ENCODE data around the gene C11orf68.

The C11orf68 gene

GRCh38 chr11:65895482-65895981, 23.3 kb downstream of the C11orf68 start:
- ChIA-PET POLR2A (interaction anchor here (0.5 kb wide), 1 partner anchor 364 kb away, joined by 4 read pairs; no protein-coding TSS in a partner anchor), CTCF (interaction anchor here (1.2 kb wide), 1 partner anchor 16 kb away, joined by 3 read pairs; no protein-coding TSS in a partner anchor)
- H3K4me3 ChIP-seq (ENCODE audit: low read depth, low read length), result no peak overlapping the region
- H3K27ac ChIP-seq (ENCODE audit: extremely low read depth, low read depth, low read length), result no peak overlapping the region
- H3K36me3 ChIP-seq (ENCODE audit: control insufficient read depth in 2 of 2, insufficient read depth in 1 of 2, low read length in 2 of 2), result peaks cover 0 to 3% of the 10 kb centered on the region in 2 experiments; a peak in 1 of 3 replicates
- no peaks in the 10 kb centered on the region for H3K9me3 ChIP-seq (ENCODE audit: control insufficient read depth, insufficient read depth, low read depth, low read length)
- H3K4me1 ChIP-seq (ENCODE audit: control insufficient read depth, insufficient read depth, low read length), result no peaks in the 10 kb centered on the region
- TF ChIP-seq ZNF350 (tag by site-specific recombination; IDR thresholded peaks at IDR 0.05) (no peak), ZNF423 (tag by site-specific recombination; IDR thresholded peaks at IDR 0.05) (no peak), ZNF558 (tag by site-specific recombination; IDR thresholded peaks at IDR 0.05) (no peak), ZNF530 (tag by site-specific recombination; IDR thresholded peaks at IDR 0.05; ENCODE audit: low read depth) (no peak), ZNF404 (tag by site-specific recombination; IDR thresholded peaks at IDR 0.05) (no peak)

GRCh38 chr11:65894034-65894591, 24.7 kb downstream of the C11orf68 start:
- H3K27ac ChIP-seq (ENCODE audit: extremely low read depth, low read depth, low read length), result no peak overlapping the region
- CTCF ChIA-PET, result interaction anchor here (0.6 to 1.1 kb wide), 4 partner anchors 13 to 492 kb away, joined by 3 to 6 read pairs (median 4); no protein-coding TSS in a partner anchor

More at GRCh38 chr11:65894034-65894591, 24.7 kb downstream of the C11orf68 start:
- POLR2A ChIA-PET, result interaction anchor here (0.7 to 1.9 kb wide), 4 partner anchors 20 to 173 kb away, joined by 3 to 7 read pairs (median 4); partner anchors contain the start of genes MUS81 and RNASEH2C
- Histone ChIP-seq H3K4me1 (ENCODE audit: control insufficient read depth, insufficient read depth, low read length) (no peaks in the 10 kb centered on the region), H3K36me3 (ENCODE audit: control insufficient read depth in 2 of 2, insufficient read depth in 1 of 2, low read length in 2 of 2) (peaks cover 0 to 3% of the 10 kb centered on the region in 2 experiments; a peak in 1 of 3 replicates), H3K4me3 (ENCODE audit: low read depth, low read length) (no peak overlapping the region), H3K9me3 (ENCODE audit: control insufficient read depth, insufficient read depth, low read depth, low read length) (no peaks in the 10 kb centered on the region)
- no peak for TF ChIP-seq KLF8 (tag by site-specific recombination; IDR thresholded peaks at IDR 0.05)
- TF ChIP-seq PRDM4 (tag by site-specific recombination; IDR thresholded peaks at IDR 0.05), result no peak
- no peak for TF ChIP-seq HOXC10 (CRISPR knock-in tag; IDR thresholded peaks at IDR 0.05)
- no peak for TF ChIP-seq ZBTB10 (tag by site-specific recombination; IDR thresholded peaks at IDR 0.05)
- no peak for TF ChIP-seq ZNF146 (tag by site-specific recombination; IDR thresholded peaks at IDR 0.05)
- no peak for TF ChIP-seq ZNF501 (tag by site-specific recombination; IDR thresholded peaks at IDR 0.05)
- no peak for TF ChIP-seq ZNF76 (tag by site-specific recombination; IDR thresholded peaks at IDR 0.05; ENCODE audit: borderline replicate concordance, low read depth)
- no peak for TF ChIP-seq BCL6B (tag by site-specific recombination; IDR thresholded peaks at IDR 0.05)
- TF ChIP-seq ZNF16 (tag by site-specific recombination; IDR thresholded peaks at IDR 0.05; ENCODE audit: low read depth), result no peak
- no peak for TF ChIP-seq ZSCAN5A (tag by site-specific recombination; IDR thresholded peaks at IDR 0.05)
- no peak for TF ChIP-seq ZNF350 (tag by site-specific recombination; IDR thresholded peaks at IDR 0.05)
- TF ChIP-seq FEZF1 (tag by site-specific recombination; IDR thresholded peaks at IDR 0.05), result no peak
- TF ChIP-seq ZNF521 (tag by site-specific recombination; IDR thresholded peaks at IDR 0.05), result no peak
- no peak for TF ChIP-seq MEIS1 (CRISPR knock-in tag; IDR thresholded peaks at IDR 0.05; ENCODE audit: borderline replicate concordance)
- no peak for TF ChIP-seq MZF1 (tag by site-specific recombination; IDR thresholded peaks at IDR 0.05; ENCODE audit: borderline replicate concordance)
- TF ChIP-seq ZNF202 (tag by site-specific recombination; IDR thresholded peaks at IDR 0.05; ENCODE audit: borderline replicate concordance), result no peak
- no peak for TF ChIP-seq ZNF830 (tag by site-specific recombination; IDR thresholded peaks at IDR 0.05; ENCODE audit: low read depth)
- TF ChIP-seq YY2 (tag by site-specific recombination; IDR thresholded peaks at IDR 0.05), result no peak
- TF ChIP-seq PATZ1 (tag by site-specific recombination; IDR thresholded peaks at IDR 0.05), result no peak
- TF ChIP-seq SP3 (tag by site-specific recombination; IDR thresholded peaks at IDR 0.05), result no peak

All from HEK293 (cell line).